ENCODE data around the gene TJAP1.
"Not testable (repeated sequence)": the region's sequence is repeated elsewhere in the genome, so short reads cannot be mapped to it uniquely, and the experiment has no call there.

The TJAP1 gene

GRCh38 chr6:43481591-43482236 is 4.3 kb downstream of the TJAP1 start:
- no peak for DNase-seq (ENCODE audit: low read depth in 2 of 2)

- no peak for DNase-seq (ENCODE audit: low read depth in 2 of 2)
Measured at GRCh38 chr6:43488667-43489276, 11.4 kb downstream of the TJAP1 start.

- DNase-seq (ENCODE audit: low read depth in 2 of 2), result no peak
Measured at GRCh38 chr6:43489277-43490072, 12.1 kb downstream of the TJAP1 start.

- DNase-seq (ENCODE audit: low read depth in 2 of 2), result no peak
Measured at GRCh38 chr6:43490523-43490939, 13.2 kb downstream of the TJAP1 start.

- no peak for DNase-seq (ENCODE audit: low read depth in 2 of 2)
Measured at GRCh38 chr6:43491750-43492661, 14.6 kb downstream of the TJAP1 start.

- no peak for DNase-seq (ENCODE audit: low read depth in 2 of 2)
Measured at GRCh38 chr6:43492673-43493072, 15.3 kb downstream of the TJAP1 start.

- no peak for DNase-seq (ENCODE audit: low read depth in 2 of 2)
Measured at GRCh38 chr6:43493230-43493629, 15.9 kb downstream of the TJAP1 start.

GRCh38 chr6:43493833-43494232 is 16.5 kb downstream of the TJAP1 start:
- no peak for DNase-seq (ENCODE audit: low read depth in 2 of 2)

GRCh38 chr6:43494321-43494720 is 17.0 kb downstream of the TJAP1 start:
- DNase-seq (ENCODE audit: low read depth in 2 of 2), result no peak

GRCh38 chr6:43494766-43495165 is 17.4 kb downstream of the TJAP1 start:
- no peak for DNase-seq (ENCODE audit: low read depth in 2 of 2)

GRCh38 chr6:43495409-43495941 is 18.1 kb downstream of the TJAP1 start:
- no peak for DNase-seq (ENCODE audit: low read depth in 2 of 2)

- no peak for DNase-seq (ENCODE audit: low read depth in 2 of 2)
Measured at GRCh38 chr6:43496370-43497128, 19.2 kb downstream of the TJAP1 start.

- no peak for DNase-seq (ENCODE audit: low read depth in 2 of 2)
Measured at GRCh38 chr6:43497129-43497396, 19.7 kb downstream of the TJAP1 start.

- no peak for DNase-seq (ENCODE audit: low read depth in 2 of 2)
Measured at GRCh38 chr6:43497689-43498088, 20.3 kb downstream of the TJAP1 start.

- not testable (repeated sequence) for DNase-seq (ENCODE audit: low read depth in 2 of 2)
Measured at GRCh38 chr6:43498291-43498690, 20.9 kb downstream of the TJAP1 start.

GRCh38 chr6:43499028-43499815 is 21.9 kb downstream of the TJAP1 start:
- no peak for DNase-seq (ENCODE audit: low read depth in 2 of 2)

GRCh38 chr6:43500921-43501320 is 23.6 kb downstream of the TJAP1 start:
- DNase-seq (ENCODE audit: low read depth in 2 of 2), result no peak

GRCh38 chr6:43502666-43503065 is 25.3 kb downstream of the TJAP1 start:
- DNase-seq (ENCODE audit: low read depth in 2 of 2), result no peak

GRCh38 chr6:43503443-43503842 is 26.1 kb downstream of the TJAP1 start:
- no peak for DNase-seq (ENCODE audit: low read depth in 2 of 2)

Data from activated CD8-positive, alpha-beta memory T cell treated with anti-CD3 and anti-CD28 coated beads for 4 hours (primary cell).